Pancreas (tissue), 10 donors: ENCODE results near the gene CTIF. TPM values are rescaled to one million over a fixed set of nuclear protein-coding genes. Genes with fewer than 3 reads are reported as not detected.

Source experiments
- ATAC-seq, 4 donors: fragments of 200-7000 bp; cut with Tn5 transposase; one replicate each; pipeline versions ENCODE4 v1.8.0 to v1.9.1; 2020; ENCODE audit warnings: mild to moderate bottlenecking in 4 of 4, moderate library complexity in 4 of 4
- DNase-seq, 6 donors: peaks; one replicate each; pipeline ENCODE4 v3.0.0-alpha.2; 2020
- FAIRE-seq: peaks from 2 replicates; lab custom pipeline; 2012; peaks lifted over from hg19 to GRCh38; lab: Jason Lieb, UNC
- H3K27ac ChIP-seq, 4 donors: fragments of 200-600 bp; sonication (generic); 1 replicate in 3 of 4; 2 replicates in 1 of 4; pipeline versions ENCODE4 v1.5.0 to v1.8.0; 2020
- H3K27me3 ChIP-seq, 4 donors: fragments of 200-600 bp; one replicate each; pipeline ENCODE4 v1.8.0; 2021
- H3K36me3 ChIP-seq, 3 donors: fragments of 200-600 bp; sonication (generic) in 1 of 3; one replicate each; pipeline versions ENCODE4 v1.5.0 to v1.8.0; 2020 to 2021
- H3K4me1 ChIP-seq, 3 donors: fragments of 200-600 bp; one replicate each; pipeline ENCODE4 v1.8.0; 2021
- H3K4me3 ChIP-seq, 4 donors: fragments of 200-600 bp; sonication (generic) in 2 of 4; one replicate each; pipeline versions ENCODE4 v1.5.0 to v1.8.0; 2020 to 2021
- H3K9me3 ChIP-seq, 4 donors: fragments of 200-600 bp; one replicate each; pipeline ENCODE4 v1.8.0; 2021
- CTCF ChIP-seq, 4 donors: fragments of 200-600 bp; sonication (generic) in 3 of 4; IDR thresholded peaks; one replicate each; pipeline versions ENCODE4 v1.5.0 to v1.8.0; 2021; ENCODE audit warnings: antibody characterized with exemption in 4 of 4
- WGBS, 2 donors: extraction: QIAGEN DNeasy Blood & Tissue Kit; methylation state at CpG; one replicate each; pipeline ENCODE4 v1.1.7; 2013; 5-methylcytosine and 5-hydroxymethylcytosine counted together
- intact Hi-C, 3 donors: fragments of 100-400 bp; cut with DNase I; formaldehyde crosslinking; loops; one replicate each; pipeline versions ENCODE4 v1.11.1 to v1.14.2; 2022
- polyA plus RNA-seq, 2 donors: library from polyadenylated mRNA; stranded (reverse); fragments of 200-250 nt; gene quantifications; one replicate each; pipeline ENCODE4 v1.2.3, GENCODE V29; 2013
- total RNA-seq, 6 donors: library from RNA; stranded (reverse); fragmentation: NEBNext Ultra II Directional in 4 of 6; extraction: Animal tissue kit (Norgen Biotek cat#: 25700) in 4 of 6; gene quantifications; one replicate each; pipeline versions ENCODE4 v1.2.1 to v1.2.4, GENCODE V29; 2021 to 2023
- donor health status: healthy with polysubstance abuse.
- donor health status: DM: no; HTN: no; CAD: no; lungs with moderate emphysema.
- donor health status: DM: no; HTN: no; CAD: no.
- donor health status: control.
- donor health status: control.
- donor health status: Bipolar disorder and iron deficiency.
- donor health status: DM: yes; HTN: yes; CAD: no.
- donor health status: DM: no; HTN: no; CAD: no.
- donor health status: DM: no; HTN: no; CAD: no.
- donor health status: DM: yes; HTN: yes; CAD: no.

Gene CTIF
- total and polyA plus RNA-seq, 8 donors: 15.1 to 27.4 (median 16.7) TPM

- Histone ChIP-seq H3K9me3 (no peaks in the 10 kb centered on the region), H3K36me3 (no peaks in the 10 kb centered on the region), H3K27me3 (no peaks in the 10 kb centered on the region), H3K4me3 (no peak overlapping the region), H3K4me1 (peaks cover 6 to 19% (median 10%) of the 10 kb centered on the region in 3 donors), H3K27ac (peak overlapping the region in 2 of 4 donors; percentile 57 to 65)
- FAIRE-seq: no peak
- intact Hi-C loops: no loop called here
- 93 to 94% methylated on average over 6 to 8 of the region's 8 CpGs for WGBS, 2 donors
- TF ChIP-seq CTCF (IDR thresholded peaks at IDR 0.05): no peak
- DNase-seq: peak in 1 of 6 donors; percentile 51
- peak in 3 of 4 donors; percentile 5 to 16 (median 10) for ATAC-seq
Observed at GRCh38 chr18:48843162-48843561, 304.3 kb downstream of the CTIF start.

GRCh38 chr18:48843596-48843995, 304.8 kb downstream of the CTIF start:
- peaks cover 6 to 19% (median 10%) of the 10 kb centered on the region in 3 donors for H3K4me1 ChIP-seq
- intact Hi-C loops: no loop called here
- no peak overlapping the region for H3K27ac ChIP-seq
- H3K9me3 ChIP-seq: no peaks in the 10 kb centered on the region
- H3K36me3 ChIP-seq: no peaks in the 10 kb centered on the region
- 82 to 85% methylated on average over 4 of the region's 4 CpGs for WGBS, 2 donors
- H3K4me3 ChIP-seq: no peak overlapping the region
- FAIRE-seq (no peak), ATAC-seq (no peak), DNase-seq (peak in 1 of 6 donors; percentile 6)
- no peak for TF ChIP-seq CTCF (IDR thresholded peaks at IDR 0.05)
- no peaks in the 10 kb centered on the region for H3K27me3 ChIP-seq

- DNase-seq (peak in 1 of 6 donors; percentile 35), FAIRE-seq (no peak), ATAC-seq (no peak)
- intact Hi-C loops: no loop called here
- H3K4me3 ChIP-seq: no peak overlapping the region
- no peak for TF ChIP-seq CTCF (IDR thresholded peaks at IDR 0.05)
- 92 to 97% methylated on average over 9 of the region's 9 CpGs for WGBS, 2 donors
- no peaks in the 10 kb centered on the region for H3K36me3 ChIP-seq
- no peaks in the 10 kb centered on the region for H3K9me3 ChIP-seq
- H3K4me1 ChIP-seq: peaks cover 6 to 19% (median 10%) of the 10 kb centered on the region in 3 donors
- no peaks in the 10 kb centered on the region for H3K27me3 ChIP-seq
- no peak overlapping the region for H3K27ac ChIP-seq
Observed at GRCh38 chr18:48844271-48844670, 305.4 kb downstream of the CTIF start.

GRCh38 chr18:48845174-48845573, 306.3 kb downstream of the CTIF start:
- Histone ChIP-seq H3K4me3 (no peak overlapping the region), H3K27ac (no peak overlapping the region), H3K27me3 (no peaks in the 10 kb centered on the region), H3K4me1 (peaks cover 6 to 19% (median 10%) of the 10 kb centered on the region in 3 donors), H3K9me3 (no peaks in the 10 kb centered on the region), H3K36me3 (no peaks in the 10 kb centered on the region)
- no peak for FAIRE-seq
- WGBS, 2 donors: 78 to 86% methylated on average over 4 of the region's 4 CpGs
- peak in 1 of 6 donors; percentile 23 for DNase-seq
- ATAC-seq: no peak
- no peak for TF ChIP-seq CTCF (IDR thresholded peaks at IDR 0.05)
- intact Hi-C loops: no loop called here

GRCh38 chr18:48846423-48846932, 307.6 kb downstream of the CTIF start:
- H3K27me3 ChIP-seq: no peaks in the 10 kb centered on the region
- ATAC-seq (no peak), DNase-seq (no peak), FAIRE-seq (no peak)
- H3K27ac ChIP-seq: no peak overlapping the region
- peaks cover 6 to 19% (median 10%) of the 10 kb centered on the region in 3 donors for H3K4me1 ChIP-seq
- WGBS, 2 donors: 95 to 97% methylated on average over 2 of the region's 2 CpGs
- no peak overlapping the region for H3K4me3 ChIP-seq
- H3K9me3 ChIP-seq: no peaks in the 10 kb centered on the region
- TF ChIP-seq CTCF (IDR thresholded peaks at IDR 0.05): no peak
- intact Hi-C loops: no loop called here
- H3K36me3 ChIP-seq: no peaks in the 10 kb centered on the region
